HCT116 (cell line): ENCODE data around the gene TFCP2L1. TPM values are rescaled to one million over a fixed set of nuclear protein-coding genes. Genes with fewer than 3 reads are reported as not detected.

Experiments used
- ATAC-seq: fragments of 200-7000 bp; cut with Tn5 transposase; 2 replicates; pipeline ENCODE4 v1.9.1; 2020; ENCODE audit warnings: mild to moderate bottlenecking, moderate library complexity
- BruUV-seq: library from RNA; stranded (reverse); fragments of 400-500 nt; replicated peaks from 2 replicates; lab custom pipeline; 2021; lab: Mats Ljungman, UMichigan
- CTCF ChIA-PET: fragments of 300-600 bp; sonication (Branson Sonifier 250); formaldehyde crosslinking; loops from one replicate; lab custom pipeline; 2021; ENCODE audit warnings: antibody characterized with exemption; lab: Charles Lee
- POLR2A ChIA-PET: fragments of 300-600, 350-600 bp; sonication (Branson Sonifier 250); formaldehyde crosslinking; loops from one replicate; lab custom pipeline; 2021; ENCODE audit warnings: antibody characterized with exemption; lab: Charles Lee
- RAD21 ChIA-PET, 2 experiments: fragments of 300-600 bp; sonication (Branson Sonifier 250); formaldehyde crosslinking; loops; one replicate each; lab custom pipeline; 2023; ENCODE audit warnings: low total read pairs in 2 of 2; ENCODE audit not compliant: uncharacterized antibody in 2 of 2, unreplicated experiment in 2 of 2, low non-redundant PET in 1 of 2; lab: Charles Lee
- DNase-seq: peaks from one replicate; pipeline ENCODE4 v3.0.0-alpha.2; 2010; ENCODE audit warnings: low read depth, low spot score
- H2AFZ ChIP-seq: fragments of 200-600 bp; shearing (Covaris generic), sonication (generic); 2 replicates; pipeline ENCODE4 v1.6.1; 2017; ENCODE audit warnings: low read depth, mixed run types, mixed read lengths, antibody characterized with exemption, low read length; ENCODE audit not compliant: poor library complexity, severe bottlenecking
- H3K27ac ChIP-seq: 2 replicates; pipeline ENCODE4 v1.5.1; 2012; ENCODE audit warnings: low read depth, low read length
- H3K27me3 ChIP-seq: fragments of 200-600 bp; sonication (generic); 2 replicates; pipeline ENCODE4 v1.6.1; 2016; ENCODE audit warnings: mixed run types, low read length, mixed read lengths; ENCODE audit not compliant: insufficient read depth
- H3K36me3 ChIP-seq, 2 experiments: fragments of 200-500 bp in 1 of 2; fragments of 200-600 bp in 1 of 2; sonication (Bioruptor generic) in 1 of 2; sonication (generic) in 1 of 2; 2 replicates each; pipeline versions ENCODE4 v1.5.1 to v1.6.1; 2014 to 2016; ENCODE audit warnings: low read length in 2 of 2, inconsistent platforms in 1 of 2, mixed read lengths in 1 of 2, mixed run types in 1 of 2; ENCODE audit not compliant: insufficient read depth in 2 of 2, control insufficient read depth in 1 of 2
- H3K4me1 ChIP-seq, 2 experiments: fragments of 200-600 bp in 1 of 2; sonication (generic) in 1 of 2; 2 replicates each; pipeline versions ENCODE4 v1.5.1 to v1.6.1; 2012 to 2017; ENCODE audit warnings: low read length in 2 of 2, inconsistent platforms in 1 of 2, mild to moderate bottlenecking in 1 of 2, mixed read lengths in 1 of 2, mixed run types in 1 of 2, moderate library complexity in 1 of 2; ENCODE audit not compliant: insufficient read depth in 2 of 2, control insufficient read depth in 1 of 2
- H3K4me2 ChIP-seq: fragments of 200-600 bp; sonication (generic); 2 replicates; pipeline ENCODE4 v1.6.1; 2017; ENCODE audit warnings: mixed run types, low read length, mixed read lengths
- H3K4me3 ChIP-seq, 2 experiments: fragments of 200-600 bp in 1 of 2; sonication (generic) in 1 of 2; replicated peaks in 1 of 2; 2 replicates each; pipeline ENCODE4 v1.5.1; 2011 to 2016; ENCODE audit warnings: low read length in 2 of 2, control low read depth in 1 of 2, low read depth in 1 of 2, mild to moderate bottlenecking in 1 of 2, mixed read lengths in 1 of 2, mixed run types in 1 of 2
- H3K79me2 ChIP-seq: fragments of 200-600 bp; sonication (generic); 2 replicates; pipeline ENCODE4 v1.6.1; 2017; ENCODE audit warnings: mild to moderate bottlenecking, mixed run types, low read length, moderate library complexity, mixed read lengths; ENCODE audit not compliant: insufficient read depth
- H3K9ac ChIP-seq: fragments of 200-600 bp; sonication (generic); 2 replicates; pipeline ENCODE4 v1.6.1; 2016; ENCODE audit warnings: low read length, mixed read lengths
- H3K9me2 ChIP-seq: fragments of 200-600 bp; sonication (generic), shearing (Covaris generic); 2 replicates; pipeline ENCODE4 v1.6.1; 2017; ENCODE audit warnings: mixed run types, mild to moderate bottlenecking, moderate library complexity; ENCODE audit not compliant: insufficient read depth
- H3K9me3 ChIP-seq, 2 experiments: fragments of 200-500 bp in 1 of 2; fragments of 200-600 bp in 1 of 2; sonication (Bioruptor generic) in 1 of 2; sonication (generic) in 1 of 2; 2 replicates each; pipeline ENCODE4 v1.6.1; 2014 to 2017; ENCODE audit warnings: low read length in 2 of 2, mixed read lengths in 2 of 2, inconsistent platforms in 1 of 2, low read depth in 1 of 2, mild to moderate bottlenecking in 1 of 2, mixed run types in 1 of 2, moderate library complexity in 1 of 2; ENCODE audit not compliant: control insufficient read depth in 1 of 2, insufficient read depth in 1 of 2
- H4K20me1 ChIP-seq: fragments of 200-600 bp; sonication (generic), shearing (Covaris generic); 2 replicates; pipeline ENCODE4 v1.6.1; 2017; ENCODE audit warnings: mixed run types, mild to moderate bottlenecking, moderate library complexity; ENCODE audit not compliant: insufficient read depth
- CBX3 ChIP-seq: IDR thresholded peaks from 2 replicates; pipeline ENCODE4 v1.6.1; 2012; ENCODE audit warnings: low read depth
- CTCF ChIP-seq, 3 experiments: fragments of 200-600 bp in 1 of 3; sonication (generic) in 1 of 3; IDR thresholded peaks in 2 of 3; conservative IDR thresholded peaks in 1 of 3; 2 replicates each; pipeline ENCODE4 v1.5.1; 2012 to 2017; ENCODE audit warnings: low read depth in 2 of 3, low read length in 2 of 3, antibody characterized with exemption in 1 of 3, borderline replicate concordance in 1 of 3, control low read depth in 1 of 3, mild to moderate bottlenecking in 1 of 3, mixed read lengths in 1 of 3, mixed run types in 1 of 3, moderate library complexity in 1 of 3; ENCODE audit not compliant: insufficient read depth in 1 of 3
- ELF1 ChIP-seq: IDR thresholded peaks from 2 replicates; pipeline ENCODE4 v1.6.1; 2012; ENCODE audit warnings: low read depth, borderline replicate concordance
- FOSL1 ChIP-seq: IDR thresholded peaks from 2 replicates; pipeline ENCODE4 v1.6.1; 2012; ENCODE audit warnings: low read depth
- MAX ChIP-seq: IDR thresholded peaks from 2 replicates; pipeline ENCODE4 v1.6.1; 2012
- POLR2A ChIP-seq: IDR thresholded peaks from 2 replicates; pipeline ENCODE4 v1.7.0; 2011; ENCODE audit warnings: borderline replicate concordance; ENCODE audit not compliant: insufficient read depth, insufficient read length; ENCODE audit errors: extremely low read depth
- POLR2AphosphoS5 ChIP-seq: IDR thresholded peaks from 2 replicates; pipeline ENCODE4 v1.6.1; 2011; ENCODE audit warnings: mild to moderate bottlenecking, low read depth, low read length, moderate library complexity
- SIN3A ChIP-seq: IDR thresholded peaks from 2 replicates; pipeline ENCODE4 v1.6.1; 2012; ENCODE audit warnings: low read depth
- SP1 ChIP-seq: IDR thresholded peaks from 2 replicates; pipeline ENCODE4 v1.6.1; 2012; ENCODE audit warnings: low read depth
- ZBTB33 ChIP-seq: IDR thresholded peaks from 2 replicates; pipeline ENCODE4 v1.6.1; 2011; ENCODE audit warnings: mild to moderate bottlenecking, low read length, moderate library complexity; ENCODE audit not compliant: insufficient replicate concordance; ENCODE audit errors: extremely low read depth
- intact Hi-C: fragments of 100-400 bp; cut with micrococcal nuclease; formaldehyde crosslinking; loops from 2 replicates; pipeline ENCODE4 v1.10.0; 2022
- total RNA-seq: library from RNA; stranded (reverse); gene quantifications from one replicate; pipeline ENCODE4 v1.2.1, GENCODE V29; 2021; ENCODE audit not compliant: unreplicated experiment

The TFCP2L1 gene
- total RNA-seq, 1 experiment from 2014 or later: 8.4 TPM

GRCh38 chr2:121211251-121211650 lies 73.8 kb downstream of the TFCP2L1 start:
- ChIA-PET RAD21 (no interaction called here), POLR2A (interaction anchor here (1.2 kb wide), 1 partner anchor 136 kb away, joined by 4 read pairs; no protein-coding TSS in a partner anchor), CTCF (interaction anchor here (1.1 to 1.3 kb wide), 2 partner anchors 27 to 145 kb away, joined by 3 to 4 read pairs; no protein-coding TSS in a partner anchor)
- H3K9ac ChIP-seq: no peak overlapping the region
- no peak for DNase-seq
- peaks cover 0 to 23% of the 10 kb centered on the region in 2 experiments; a peak in 3 of 4 replicates for H3K4me1 ChIP-seq
- no peaks in the 10 kb centered on the region for H3K79me2 ChIP-seq
- H3K27ac ChIP-seq: no peak overlapping the region
- peak overlapping the region; percentile 64 for H3K4me2 ChIP-seq
- H4K20me1 ChIP-seq: no peaks in the 10 kb centered on the region
- H3K9me3 ChIP-seq: no peaks in the 10 kb centered on the region
- ATAC-seq: peak; percentile 7; the same call in 1 of the 2 replicates
- no TSS peak for BruUV-seq
- no peaks in the 10 kb centered on the region for H3K9me2 ChIP-seq
- H2AFZ ChIP-seq: no peak overlapping the region
- no peak overlapping the region for H3K4me3 ChIP-seq
- TF ChIP-seq CBX3 (no peak), POLR2AphosphoS5 (no peak), FOSL1 (no peak), CTCF (IDR thresholded peaks at IDR 0.05 in 2 of 3, conservative IDR thresholded peaks at IDR 0.05 in 1 of 3; ENCODE audit: borderline replicate concordance in 1 of 3, insufficient read depth in 1 of 3, low read depth in 2 of 3, low read length in 2 of 3) (no peak), POLR2A (no peak)
- H3K36me3 ChIP-seq: no peaks in the 10 kb centered on the region
- H3K27me3 ChIP-seq: no peaks in the 10 kb centered on the region
- intact Hi-C loops: no loop called here

- Histone ChIP-seq H4K20me1 (no peaks in the 10 kb centered on the region), H3K4me2 (peak overlapping the region; percentile 64), H3K9me3 (no peaks in the 10 kb centered on the region), H3K27me3 (no peaks in the 10 kb centered on the region), H3K9ac (peak overlapping the region; percentile 25; the same call in 1 of the 2 replicates), H3K4me3 (0 out of 4 replicates have a peak overlapping the region, but pooled peaks of 1 of the 2 experiments have one; percentile 4), H3K9me2 (no peaks in the 10 kb centered on the region), H3K79me2 (no peaks in the 10 kb centered on the region), H2AFZ (peak overlapping the region; percentile 92), H3K4me1 (peaks cover 0 to 26% of the 10 kb centered on the region in 2 experiments; a peak in 3 of 4 replicates), H3K36me3 (no peaks in the 10 kb centered on the region), H3K27ac (no peak overlapping the region)
- DNase-seq: peak; percentile 47
- intact Hi-C loops: no loop called here
- no peak for TF ChIP-seq SIN3A
- 0 out of 2 replicates have a peak, but pooled peaks have one; percentile 13 for TF ChIP-seq MAX
- no peak for TF ChIP-seq SP1
- no peak for TF ChIP-seq ELF1
- no peak for TF ChIP-seq ZBTB33
- TF ChIP-seq POLR2A: no peak
- TF ChIP-seq CTCF (IDR thresholded peaks at IDR 0.05 in 2 of 3, conservative IDR thresholded peaks at IDR 0.05 in 1 of 3; ENCODE audit: borderline replicate concordance in 1 of 3, insufficient read depth in 1 of 3, low read depth in 2 of 3, low read length in 2 of 3): peak in 2 of 3 experiments; percentile 36 to 51; a peak in 4 of 6 replicates
- ChIA-PET POLR2A (interaction anchor here (1.2 kb wide), 1 partner anchor 136 kb away, joined by 4 read pairs; no protein-coding TSS in a partner anchor), RAD21 (no interaction called here), CTCF (interaction anchor here (1.1 to 1.3 kb wide), 2 partner anchors 26 to 145 kb away, joined by 3 to 4 read pairs; no protein-coding TSS in a partner anchor)
- peak; percentile 89 for ATAC-seq
- BruUV-seq: no TSS peak
Observed at GRCh38 chr2:121210691-121211090, 74.3 kb downstream of the TFCP2L1 start.
